Heart left ventricle (tissue), 13 donors: ENCODE measurements around the gene AKT2.

Experiments
- CTCF ChIP-seq, 12 donors: fragments of 200-600 bp; sonication (generic) in 4 of 12; IDR thresholded peaks; one replicate each; pipeline versions ENCODE4 v1.5.0 to v1.8.0; 2018 to 2022; ENCODE audit warnings: antibody characterized with exemption in 12 of 12, mild to moderate bottlenecking in 5 of 12
- POLR2A ChIP-seq, 2 donors: fragments of 450-650 bp; IDR thresholded peaks; one replicate each; pipeline ENCODE4 v1.6.1; 2017; ENCODE audit warnings: antibody characterized with exemption in 2 of 2, mild to moderate bottlenecking in 2 of 2, moderate library complexity in 2 of 2
- donor health status: ischemic (EF 13 %, LVEDD 7.1; RV severe dilation, severe dysfunction).
- donor health status: DM: no; HTN: yes; CAD: no.
- donor health status: DM: no; HTN: no; CAD: no.
- donor health status: ischemic (EF 25% LVEDD 6.9; RV normal size, moderate dysfunction).
- donor health status: ischemic (EF 25% LVEDD 5.7; RV mildly dilated, moderate dysfunction).
- donor health status: ischemic (EF 35%, LVEDD 5.7; RV mildly dilated, moderate dysfunction).
- donor health status: nonischemic (EF 11% LVEDD 7.7; RV severe dilation, severe dysfunction).
- donor health status: DM: yes; HTN: yes; CAD: no.
- donor health status: PGD.
- donor health status: ischemic (EF 29% LVEDD 5.4; RV normal size, mild dysfunction).
- donor health status: nonischemic (EF 23%, LVEDD 6.1; RV moderate dilation, normal function).

GRCh38 chr19:40255619-40256166 is 29.5 kb downstream of the AKT2 start:
- TF ChIP-seq POLR2A (IDR thresholded peaks at IDR 0.05) (no peak), CTCF (IDR thresholded peaks at IDR 0.05) (no peak)
